Calu3 (cell line): Measurements from ENCODE around the gene PCNX4. TPM values are rescaled to one million over a fixed set of nuclear protein-coding genes. Genes with fewer than 3 reads are reported as not detected.

Experiments
- BruUV-seq: library from RNA; stranded (reverse); fragments of 400-500 nt; replicated peaks from 2 replicates; lab custom pipeline; 2021; lab: Mats Ljungman, UMichigan
- CTCF ChIA-PET: fragments of 300-600 bp; sonication (Branson Sonifier 250); formaldehyde crosslinking; loops from one replicate; lab custom pipeline; 2022; ENCODE audit warnings: antibody characterized with exemption; lab: Charles Lee
- DNase-seq: peaks from one replicate; pipeline ENCODE4 v3.0.0; 2022
- H3K27ac Mint-ChIP-seq: one replicate; pipeline ENCODE4 v1.8.0; 2022; ENCODE audit warnings: mixed read lengths; ENCODE audit not compliant: unreplicated experiment
- H3K27me3 Mint-ChIP-seq: one replicate; pipeline ENCODE4 v1.8.0; 2022; ENCODE audit warnings: mixed read lengths; ENCODE audit not compliant: unreplicated experiment
- H3K36me3 Mint-ChIP-seq: one replicate; pipeline ENCODE4 v1.8.0; 2022; ENCODE audit warnings: mild to moderate bottlenecking, moderate library complexity, mixed read lengths; ENCODE audit not compliant: insufficient read depth, unreplicated experiment
- H3K4me1 Mint-ChIP-seq: one replicate; pipeline ENCODE4 v1.8.0; 2022; ENCODE audit warnings: mild to moderate bottlenecking, low read depth, mixed read lengths; ENCODE audit not compliant: unreplicated experiment
- H3K4me3 Mint-ChIP-seq: one replicate; pipeline ENCODE4 v1.8.0; 2022; ENCODE audit warnings: mild to moderate bottlenecking, low read depth, moderate library complexity, mixed read lengths; ENCODE audit not compliant: unreplicated experiment
- H3K9me3 Mint-ChIP-seq: one replicate; pipeline ENCODE4 v1.8.0; 2022; ENCODE audit warnings: low read depth, mixed read lengths; ENCODE audit not compliant: unreplicated experiment
- intact Hi-C: fragments of 100-400 bp; cut with micrococcal nuclease; formaldehyde crosslinking; loops from one replicate; pipeline ENCODE4 v1.10.0; 2022; ENCODE audit not compliant: unreplicated experiment
- total RNA-seq: library from RNA; stranded (reverse); gene quantifications from 2 replicates; pipeline ENCODE4 v1.2.3, GENCODE V29; 2022
- TF ChIP-seq, protein P1 (sequence below): fragments of 200-600 bp; IDR thresholded peaks from one replicate; pipeline ENCODE4 v1.8.0; 2022; ENCODE audit warnings: antibody characterized with exemption; ENCODE audit not compliant: unreplicated experiment

PCNX4 gene
- total RNA-seq, 1 experiment from 2014 or later, result 40.1 TPM

- no peak for DNase-seq
- no peaks in the 10 kb centered on the region for H3K4me1 Mint-ChIP-seq
- TF ChIP-seq, protein P1, sequence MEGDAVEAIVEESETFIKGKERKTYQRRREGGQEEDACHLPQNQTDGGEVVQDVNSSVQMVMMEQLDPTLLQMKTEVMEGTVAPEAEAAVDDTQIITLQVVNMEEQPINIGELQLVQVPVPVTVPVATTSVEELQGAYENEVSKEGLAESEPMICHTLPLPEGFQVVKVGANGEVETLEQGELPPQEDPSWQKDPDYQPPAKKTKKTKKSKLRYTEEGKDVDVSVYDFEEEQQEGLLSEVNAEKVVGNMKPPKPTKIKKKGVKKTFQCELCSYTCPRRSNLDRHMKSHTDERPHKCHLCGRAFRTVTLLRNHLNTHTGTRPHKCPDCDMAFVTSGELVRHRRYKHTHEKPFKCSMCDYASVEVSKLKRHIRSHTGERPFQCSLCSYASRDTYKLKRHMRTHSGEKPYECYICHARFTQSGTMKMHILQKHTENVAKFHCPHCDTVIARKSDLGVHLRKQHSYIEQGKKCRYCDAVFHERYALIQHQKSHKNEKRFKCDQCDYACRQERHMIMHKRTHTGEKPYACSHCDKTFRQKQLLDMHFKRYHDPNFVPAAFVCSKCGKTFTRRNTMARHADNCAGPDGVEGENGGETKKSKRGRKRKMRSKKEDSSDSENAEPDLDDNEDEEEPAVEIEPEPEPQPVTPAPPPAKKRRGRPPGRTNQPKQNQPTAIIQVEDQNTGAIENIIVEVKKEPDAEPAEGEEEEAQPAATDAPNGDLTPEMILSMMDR, result no peak
- no peak overlapping the region for H3K4me3 Mint-ChIP-seq
- no peaks in the 10 kb centered on the region for H3K9me3 Mint-ChIP-seq
- no peaks in the 10 kb centered on the region for H3K36me3 Mint-ChIP-seq
- CTCF ChIA-PET, result no interaction called here
- intact Hi-C loops, result no loop called here
- no peak overlapping the region for H3K27ac Mint-ChIP-seq
- H3K27me3 Mint-ChIP-seq, result no peaks in the 10 kb centered on the region
- BruUV-seq, result no TSS peak
Observed at GRCh38 chr14:60085085-60085484, 6.6 kb upstream of the PCNX4 start.

- BruUV-seq, result no TSS peak
- TF ChIP-seq, protein P1, result no peak
- Mint-ChIP-seq H3K27me3 (no peaks in the 10 kb centered on the region), H3K4me3 (no peak overlapping the region), H3K9me3 (no peaks in the 10 kb centered on the region), H3K36me3 (peaks cover under 1% of the 10 kb centered on the region), H3K4me1 (no peaks in the 10 kb centered on the region), H3K27ac (no peak overlapping the region)
- DNase-seq, result no peak
- CTCF ChIA-PET, result no interaction called here
- intact Hi-C loops, result no loop called here
Observed at GRCh38 chr14:60085693-60086092, 6.0 kb upstream of the PCNX4 start.

DNA sequence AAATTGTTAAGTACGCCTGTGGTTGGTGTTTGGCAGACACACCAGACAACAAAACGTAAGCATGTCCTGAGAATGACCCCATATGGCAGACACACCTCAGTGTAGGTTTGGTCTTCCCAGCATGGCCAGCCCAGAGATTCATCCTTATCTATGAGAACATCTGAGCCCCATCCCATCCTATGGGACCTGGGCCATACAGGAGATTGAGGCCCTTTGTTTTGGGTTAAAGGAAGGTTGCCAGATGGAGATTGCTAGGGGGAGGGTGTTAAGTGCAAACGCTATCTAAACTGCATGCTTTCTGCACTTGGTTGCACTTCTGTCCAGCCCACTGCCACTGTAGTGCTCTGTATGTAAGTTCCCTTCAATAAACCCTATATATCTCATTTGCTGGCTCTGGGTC, 4.1 kb upstream of the PCNX4 start:
- Mint-ChIP-seq H3K36me3 (peaks cover 20% of the 10 kb centered on the region), H3K27ac (no peak overlapping the region), H3K4me1 (no peaks in the 10 kb centered on the region), H3K9me3 (no peaks in the 10 kb centered on the region), H3K4me3 (no peak overlapping the region), H3K27me3 (no peaks in the 10 kb centered on the region)
- no TSS peak for BruUV-seq
- CTCF ChIA-PET, result no interaction called here
- DNase-seq, result no peak
- intact Hi-C loops, result no loop called here
- TF ChIP-seq, protein P1, result no peak

- no peaks in the 10 kb centered on the region for H3K27me3 Mint-ChIP-seq
- H3K36me3 Mint-ChIP-seq, result peaks cover 36% of the 10 kb centered on the region
- BruUV-seq, result no TSS peak
- CTCF ChIA-PET, result no interaction called here
- peaks cover 6% of the 10 kb centered on the region for H3K4me1 Mint-ChIP-seq
- intact Hi-C loops, result no loop called here
- H3K9me3 Mint-ChIP-seq, result no peaks in the 10 kb centered on the region
- TF ChIP-seq, protein P1, result no peak
- no peak overlapping the region for H3K27ac Mint-ChIP-seq
- H3K4me3 Mint-ChIP-seq, result no peak overlapping the region
- DNase-seq, result no peak
Observed at GRCh38 chr14:60089221-60089620, 2.5 kb upstream of the PCNX4 start.
